ENCODE results near the gene SMIM44.
A peak's percentile ranks its signal among the peaks of the same experiment; 100 is the strongest.

The SMIM44 gene

GRCh38 chr19:3481241-3482090 lies 1.8 kb downstream of the SMIM44 start:
- no peak for DNase-seq
- in situ Hi-C loops (cut with HindIII; ENCODE audit: low pct_ligation_motif_present, low pct_unique_long_range_greater_than_20kb, low sequenced_read_pairs) = no loop called here

- in situ Hi-C loops (cut with HindIII; ENCODE audit: low pct_ligation_motif_present, low pct_unique_long_range_greater_than_20kb, low sequenced_read_pairs) = no loop called here
- DNase-seq = no peak
Observed at GRCh38 chr19:3480383-3481091, 2.7 kb downstream of the SMIM44 start, which contains the start of gene SMIM24. Gene SMIM24, minus strand, starts transcription at chr19:3480525. Its CDS starts 62 bp downstream, at chr19:3480463.

- peak; percentile 7 for DNase-seq
- in situ Hi-C loops (cut with HindIII; ENCODE audit: low pct_ligation_motif_present, low pct_unique_long_range_greater_than_20kb, low sequenced_read_pairs) = no loop called here
Observed at GRCh38 chr19:3479834-3480215, 3.4 kb downstream of the SMIM44 start.

GRCh38 chr19:3479177-3479833 lies 3.9 kb downstream of the SMIM44 start:
- in situ Hi-C loops (cut with HindIII; ENCODE audit: low pct_ligation_motif_present, low pct_unique_long_range_greater_than_20kb, low sequenced_read_pairs) = no loop called here
- DNase-seq = peak; percentile 18

- DNase-seq = no peak
- in situ Hi-C loops (cut with HindIII; ENCODE audit: low pct_ligation_motif_present, low pct_unique_long_range_greater_than_20kb, low sequenced_read_pairs) = no loop called here
Observed at GRCh38 chr19:3478409-3479176, 4.6 kb downstream of the SMIM44 start.

- in situ Hi-C loops (cut with HindIII; ENCODE audit: low pct_ligation_motif_present, low pct_unique_long_range_greater_than_20kb, low sequenced_read_pairs) = no loop called here
Observed at GRCh38 chr19:3477951-3478350, 5.3 kb downstream of the SMIM44 start.

GRCh38 chr19:3477506-3477905 lies 5.7 kb downstream of the SMIM44 start:
- in situ Hi-C loops (cut with HindIII; ENCODE audit: low pct_ligation_motif_present, low pct_unique_long_range_greater_than_20kb, low sequenced_read_pairs) = no loop called here
- DNase-seq = no peak

More at GRCh38 chr19:3477951-3478350, 5.3 kb downstream of the SMIM44 start:
- DNase-seq = no peak

- DNase-seq = no peak
- in situ Hi-C loops (cut with HindIII; ENCODE audit: low pct_ligation_motif_present, low pct_unique_long_range_greater_than_20kb, low sequenced_read_pairs) = no loop called here
Observed at GRCh38 chr19:3476830-3477229, 6.4 kb downstream of the SMIM44 start.

- in situ Hi-C loops (cut with HindIII; ENCODE audit: low pct_ligation_motif_present, low pct_unique_long_range_greater_than_20kb, low sequenced_read_pairs) = no loop called here
- DNase-seq = no peak
Observed at GRCh38 chr19:3475449-3475848, 7.8 kb downstream of the SMIM44 start.

GRCh38 chr19:3474614-3475013 lies 8.6 kb downstream of the SMIM44 start:
- no peak for DNase-seq
- in situ Hi-C loops (cut with HindIII; ENCODE audit: low pct_ligation_motif_present, low pct_unique_long_range_greater_than_20kb, low sequenced_read_pairs) = no loop called here

GRCh38 chr19:3474010-3474409 lies 9.2 kb downstream of the SMIM44 start:
- DNase-seq = no peak
- in situ Hi-C loops (cut with HindIII; ENCODE audit: low pct_ligation_motif_present, low pct_unique_long_range_greater_than_20kb, low sequenced_read_pairs) = no loop called here

- in situ Hi-C loops (cut with HindIII; ENCODE audit: low pct_ligation_motif_present, low pct_unique_long_range_greater_than_20kb, low sequenced_read_pairs) = no loop called here
- peak; percentile 20 for DNase-seq
Observed at GRCh38 chr19:3471954-3472655, 11.1 kb downstream of the SMIM44 start.

GRCh38 chr19:3470500-3471128 lies 12.6 kb downstream of the SMIM44 start:
- no peak for DNase-seq
- in situ Hi-C loops (cut with HindIII; ENCODE audit: low pct_ligation_motif_present, low pct_unique_long_range_greater_than_20kb, low sequenced_read_pairs) = no loop called here

GRCh38 chr19:3469638-3470499 lies 13.4 kb downstream of the SMIM44 start:
- no peak for DNase-seq
- in situ Hi-C loops (cut with HindIII; ENCODE audit: low pct_ligation_motif_present, low pct_unique_long_range_greater_than_20kb, low sequenced_read_pairs) = no loop called here

- DNase-seq = no peak
- in situ Hi-C loops (cut with HindIII; ENCODE audit: low pct_ligation_motif_present, low pct_unique_long_range_greater_than_20kb, low sequenced_read_pairs) = no loop called here
Observed at GRCh38 chr19:3468211-3468610, 15.0 kb downstream of the SMIM44 start.

- in situ Hi-C loops (cut with HindIII; ENCODE audit: low pct_ligation_motif_present, low pct_unique_long_range_greater_than_20kb, low sequenced_read_pairs) = no loop called here
- no peak for DNase-seq
Observed at GRCh38 chr19:3467437-3468198, 15.6 kb downstream of the SMIM44 start.

Measured in ACHN (cell line).